ENCODE data around the gene PBX3. TPM values are rescaled to one million over a fixed set of nuclear protein-coding genes. Genes with fewer than 3 reads are reported as not detected.

The PBX3 gene
- total and polyA plus RNA-seq, 10 of the 15 experiments (the other 5 are each of a cell fraction or from before 2014, with no cell fraction given), result 6.7 to 146 (median 22.2) TPM

GRCh38 chr9:125746017-125746773 is 978 bp upstream of the PBX3 start (continued):
- TF ChIP-seq PBX3 (IDR thresholded peaks at IDR 0.05; ENCODE audit: insufficient replicate concordance, low read depth, low read length) (peak; percentile 92), DPF2 (IDR thresholded peaks at IDR 0.05) (peak; percentile 82; the same call in 1 of the 2 replicates), MTA2 (IDR thresholded peaks at IDR 0.05; ENCODE audit: low read depth) (no peak), CHD2 (IDR thresholded peaks at IDR 0.05; ENCODE audit: borderline replicate concordance, low read depth, low read length) (no peak; the same call in 1 of the 2 replicates), IRF3 (IDR thresholded peaks at IDR 0.05) (peak; percentile 63; the same call in 1 of the 2 replicates)

GRCh38 chr9:125746774-125747052 is 460 bp upstream of the PBX3 start:
- no peak overlapping the region; the same call in 1 of the 2 replicates for H3K27ac ChIP-seq (ENCODE audit: control insufficient read depth, insufficient read depth)
- H2AFZ ChIP-seq (ENCODE audit: control insufficient read depth, low read depth, low read length), result no peak overlapping the region; the same call in 1 of the 2 replicates
- intact Hi-C loops (cut with micrococcal nuclease; ENCODE audit: unreplicated experiment), result loop anchor here (1.0 to 5.0 kb wide), 3 partner anchors 39 to 189 kb away; partner anchors contain the start of gene MAPKAP1
- no peak for FAIRE-seq
- in situ Hi-C loops (cut with MboI), result no loop called here
- RAD21 ChIA-PET (ENCODE audit: unreplicated experiment), result interaction anchor here (1.0 to 1.8 kb wide), 5 partner anchors 44 to 188 kb away, joined by 3 to 8 read pairs (median 5); no protein-coding TSS in a partner anchor
- CTCF ChIA-PET, result interaction anchor here (1.4 kb wide), 1 partner anchor 188 kb away, joined by 9 read pairs; no protein-coding TSS in a partner anchor
- BruUV-seq (replicated peaks), result no TSS peak
- POLR2A ChIA-PET, result interaction anchor here (0.6 to 1.2 kb wide), 4 partner anchors 100 to 156 kb away, joined by 3 to 4 read pairs (median 3); no protein-coding TSS in a partner anchor
- no peaks in the 10 kb centered on the region for H4K20me1 ChIP-seq (ENCODE audit: control insufficient read depth, insufficient read depth)
- under 1% methylated on average over 19 of the region's 46 CpGs for WGBS (ENCODE audit: insufficient coverage, insufficient replicate concordance, low lambda C conversion rate, missing lambda C conversion rate)
- H3K4me3 ChIP-seq, result no peak overlapping the region; the same call in 1 of the 2 replicates
- H3K4me1 ChIP-seq (ENCODE audit: control insufficient read depth, insufficient read depth, low read length), result peaks cover 7% of the 10 kb centered on the region
- no peaks in the 10 kb centered on the region for H3K27me3 ChIP-seq (replicated peaks in 1 of 2; ENCODE audit: control insufficient read depth in 2 of 2, insufficient read depth in 2 of 2, low read length in 1 of 2)
- DNase-seq (ENCODE audit: low read depth, low spot score), result no peak
- SMC1A ChIA-PET (ENCODE audit: uncharacterized antibody, unreplicated experiment), result interaction anchor here (1.6 kb wide), 1 partner anchor 11 kb away, joined by 6 read pairs; no protein-coding TSS in a partner anchor
- peak overlapping the region; percentile 73; the same call in 1 of the 2 replicates for H3K9ac ChIP-seq (ENCODE audit: control insufficient read depth, insufficient read depth, low read length)
- ATAC-seq, result no peak
- H3K9me3 ChIP-seq (replicated peaks; ENCODE audit: control insufficient read depth, insufficient read depth, low read length), result no peaks in the 10 kb centered on the region
- TF ChIP-seq SMC3 (IDR thresholded peaks at IDR 0.05; ENCODE audit: borderline replicate concordance, low read length), result no peak
- peak in 1 of 2 experiments; percentile 78; a peak in 1 of 3 replicates for TF ChIP-seq EGR1 (IDR thresholded peaks at IDR 0.05; ENCODE audit: borderline replicate concordance in 1 of 2, low read depth in 2 of 2, low read length in 2 of 2)
- TF ChIP-seq RFX5 (IDR thresholded peaks at IDR 0.05; ENCODE audit: low read depth, low read length), result no peak
- TF ChIP-seq TBL1XR1 (IDR thresholded peaks at IDR 0.05; ENCODE audit: low read depth, low read length), result no peak
- H3K36me3 ChIP-seq (ENCODE audit: control insufficient read depth in 2 of 2, insufficient read depth in 2 of 2, low read length in 1 of 2), result no peaks in the 10 kb centered on the region
- H3K79me2 ChIP-seq (ENCODE audit: control insufficient read depth, insufficient read depth, low read length), result peaks cover 45% of the 10 kb centered on the region
- no peak overlapping the region for H3K4me2 ChIP-seq (ENCODE audit: control insufficient read depth, insufficient read depth)
